IMR-90 (cell line): ENCODE data around the gene IQCB1. TPM values are rescaled to one million over a fixed set of nuclear protein-coding genes. Genes with fewer than 3 reads are reported as not detected.

Source experiments
- ATAC-seq: fragments of 200-7000 bp; cut with Tn5 transposase; 2 replicates; pipeline ENCODE4 v1.9.1; 2020; ENCODE audit warnings: low read depth, mild to moderate bottlenecking, moderate library complexity
- BruUV-seq: library from RNA; stranded (reverse); fragments of 400-500 nt; replicated peaks from 2 replicates; lab custom pipeline; 2021; lab: Mats Ljungman, UMichigan
- CTCF ChIA-PET: fragments of 300-600 bp; formaldehyde crosslinking; extraction: SDS; loops from one replicate; lab custom pipeline; 2021; ENCODE audit warnings: antibody characterized with exemption; lab: Yijun Ruan, JAX
- POLR2A ChIA-PET: fragments of 300-600 bp; sonication (Branson Sonifier 250); formaldehyde crosslinking; loops from one replicate; lab custom pipeline; 2022; ENCODE audit warnings: antibody characterized with exemption; ENCODE audit not compliant: unreplicated experiment; lab: Charles Lee
- DNase-seq: peaks from one replicate; pipeline ENCODE4 v3.0.0; 2013
- H2AFZ ChIP-seq: replicated peaks from 2 replicates; pipeline ENCODE3; 2013; ENCODE audit warnings: low read length, mild to moderate bottlenecking; ENCODE audit not compliant: poor library complexity
- H2AK5ac ChIP-seq: 2 replicates; pipeline ENCODE4 v1.6.1; 2013; ENCODE audit warnings: low read depth, low read length, inconsistent platforms
- H2AK9ac ChIP-seq: replicated peaks from 2 replicates; pipeline ENCODE3; 2013; ENCODE audit warnings: mild to moderate bottlenecking, low read depth, low read length, moderate library complexity; ENCODE audit not compliant: poor library complexity
- H2BK120ac ChIP-seq: 2 replicates; pipeline ENCODE4 v1.6.1; 2013; ENCODE audit warnings: low read depth, low read length, inconsistent platforms
- H2BK15ac ChIP-seq: 3 replicates; pipeline ENCODE4 v1.6.1; 2013; ENCODE audit warnings: low read depth, low read length, inconsistent platforms
- H2BK20ac ChIP-seq: 2 replicates; pipeline ENCODE4 v1.6.1; 2013; ENCODE audit warnings: low read depth, mild to moderate bottlenecking, inconsistent platforms, low read length, moderate library complexity
- H2BK5ac ChIP-seq: 2 replicates; pipeline ENCODE4 v1.6.1; 2013; ENCODE audit warnings: mild to moderate bottlenecking, low read depth, low read length, inconsistent platforms; ENCODE audit not compliant: poor library complexity, severe bottlenecking
- H3K14ac ChIP-seq: replicated peaks from 2 replicates; pipeline ENCODE4 v1.6.1; 2013; ENCODE audit warnings: low read depth, low read length, inconsistent platforms
- H3K18ac ChIP-seq: 2 replicates; pipeline ENCODE4 v1.6.1; 2013; ENCODE audit warnings: low read depth, low read length, control low read depth
- H3K23ac ChIP-seq: 2 replicates; pipeline ENCODE4 v1.6.1; 2013; ENCODE audit warnings: low read depth, low read length, inconsistent platforms
- H3K27ac ChIP-seq: 2 replicates; pipeline ENCODE4 v1.5.1; 2013; ENCODE audit warnings: mild to moderate bottlenecking, control low read depth, low read length; ENCODE audit not compliant: insufficient read depth
- H3K27me3 ChIP-seq: 2 replicates; pipeline ENCODE4 v1.6.1; 2013; ENCODE audit warnings: low read length; ENCODE audit not compliant: control insufficient read depth, insufficient read depth
- H3K36me3 ChIP-seq: 2 replicates; pipeline ENCODE4 v1.6.1; 2013; ENCODE audit warnings: low read length, mixed read lengths; ENCODE audit not compliant: control insufficient read depth, insufficient read depth
- H3K4ac ChIP-seq: 2 replicates; pipeline ENCODE4 v1.6.1; 2013; ENCODE audit warnings: low read depth, low read length, inconsistent platforms
- H3K4me1 ChIP-seq: 2 replicates; pipeline ENCODE4 v1.6.1; 2013; ENCODE audit warnings: low read length, mixed read lengths; ENCODE audit not compliant: control insufficient read depth, insufficient read depth
- H3K4me2 ChIP-seq: 2 replicates; pipeline ENCODE4 v1.6.1; 2013; ENCODE audit warnings: low read depth, mild to moderate bottlenecking, control low read depth, low read length, moderate library complexity
- H3K4me3 ChIP-seq: 2 replicates; pipeline ENCODE4 v1.5.1; 2013; ENCODE audit warnings: low read depth, mild to moderate bottlenecking, control low read depth, low read length, moderate library complexity; ENCODE audit not compliant: insufficient read depth
- H3K56ac ChIP-seq: 2 replicates; pipeline ENCODE4 v1.6.1; 2013; ENCODE audit warnings: low read length, inconsistent platforms; ENCODE audit not compliant: insufficient read depth; ENCODE audit errors: extremely low read depth
- H3K79me1 ChIP-seq, 2 experiments: 2 replicates each; pipeline ENCODE4 v1.6.1; 2013; ENCODE audit warnings: low read length in 2 of 2, inconsistent platforms in 1 of 2, low read depth in 1 of 2
- H3K9ac ChIP-seq: 2 replicates; pipeline ENCODE4 v1.6.1; 2013; ENCODE audit warnings: low read depth, low read length, control low read depth
- H3K9me1 ChIP-seq: 2 replicates; pipeline ENCODE4 v1.6.1; 2013; ENCODE audit warnings: low read length, inconsistent platforms; ENCODE audit not compliant: insufficient read depth
- H3K9me3 ChIP-seq: 2 replicates; pipeline ENCODE4 v1.6.1; 2013; ENCODE audit warnings: low read length; ENCODE audit not compliant: control insufficient read depth, insufficient read depth
- H4K20me1 ChIP-seq: 2 replicates; pipeline ENCODE4 v1.6.1; 2013; ENCODE audit warnings: low read length, inconsistent platforms; ENCODE audit not compliant: insufficient read depth
- H4K5ac ChIP-seq: 2 replicates; pipeline ENCODE4 v1.6.1; 2013; ENCODE audit warnings: mild to moderate bottlenecking, low read depth, low read length, control low read depth
- H4K8ac ChIP-seq, 2 experiments: 2 replicates each; pipeline ENCODE4 v1.6.1; 2013; ENCODE audit warnings: low read depth in 2 of 2, low read length in 2 of 2, control low read depth in 1 of 2, inconsistent platforms in 1 of 2
- H4K91ac ChIP-seq: 2 replicates; pipeline ENCODE4 v1.6.1; 2013; ENCODE audit warnings: low read depth, low read length, inconsistent platforms; ENCODE audit not compliant: insufficient read depth
- BHLHE40 ChIP-seq: fragments of 150-350 bp; IDR thresholded peaks from 2 replicates; pipeline ENCODE4 v1.6.1; 2016; ENCODE audit warnings: mild to moderate bottlenecking, low read depth, low read length
- CEBPB ChIP-seq: IDR thresholded peaks from 2 replicates; pipeline ENCODE4 v1.6.1; 2012; ENCODE audit warnings: low read depth, low read length, improper control_type of control experiment
- CHD1 ChIP-seq: IDR thresholded peaks from 2 replicates; pipeline ENCODE4 v1.6.1; 2012; ENCODE audit warnings: low read depth, low read length, improper control_type of control experiment
- FOS ChIP-seq: fragments of 150-350 bp; IDR thresholded peaks from 2 replicates; pipeline ENCODE4 v1.6.1; 2016; ENCODE audit warnings: low read depth, low read length
- MAFK ChIP-seq: IDR thresholded peaks from 2 replicates; pipeline ENCODE4 v1.6.1; 2012; ENCODE audit warnings: low read depth, low read length, improper control_type of control experiment
- MAZ ChIP-seq: IDR thresholded peaks from 2 replicates; pipeline ENCODE4 v1.6.1; 2012; ENCODE audit warnings: low read depth, mild to moderate bottlenecking, low read length, improper control_type of control experiment, moderate library complexity, borderline replicate concordance
- MXI1 ChIP-seq: IDR thresholded peaks from 2 replicates; pipeline ENCODE4 v1.6.1; 2012; ENCODE audit warnings: low read depth, mild to moderate bottlenecking, low read length, moderate library complexity, borderline replicate concordance
- NFE2L2 ChIP-seq: fragments of 150-350 bp; IDR thresholded peaks from 2 replicates; pipeline ENCODE4 v1.6.1; 2016; ENCODE audit warnings: low read depth, mild to moderate bottlenecking, low read length
- POLR2A ChIP-seq: IDR thresholded peaks from 2 replicates; pipeline ENCODE4 v1.6.1; 2012; ENCODE audit warnings: mild to moderate bottlenecking, low read depth, low read length
- RAD21 ChIP-seq: IDR thresholded peaks from 2 replicates; pipeline ENCODE4 v1.6.1; 2012; ENCODE audit warnings: low read length, improper control_type of control experiment
- RCOR1 ChIP-seq: IDR thresholded peaks from 2 replicates; pipeline ENCODE4 v1.6.1; 2012; ENCODE audit warnings: mild to moderate bottlenecking, low read length, improper control_type of control experiment; ENCODE audit not compliant: insufficient replicate concordance
- RFX5 ChIP-seq: IDR thresholded peaks from 2 replicates; pipeline ENCODE4 v1.8.0; 2012; ENCODE audit warnings: low read depth, mild to moderate bottlenecking, low read length, moderate library complexity
- SMC3 ChIP-seq: fragments of 150-350 bp; IDR thresholded peaks from 2 replicates; pipeline ENCODE4 v1.6.1; 2016; ENCODE audit warnings: low read depth, mild to moderate bottlenecking, antibody characterized with exemption, low read length, moderate library complexity
- WGBS, 2 experiments: methylation state at CpG; one replicate each; pipeline versions ENCODE4 v1.1.5 to v1.1.7; 2013; ENCODE audit warnings: missing lambda C conversion rate in 2 of 2; ENCODE audit not compliant: insufficient read length in 1 of 2; ENCODE audit errors: extremely low coverage in 2 of 2; 5-methylcytosine and 5-hydroxymethylcytosine counted together
- dilution Hi-C: fragments of 300-500 bp; cut with HindIII; formaldehyde crosslinking; loops from one replicate; pipeline ENCODE4 v1.14.3; 2018; ENCODE audit warnings: low sequenced_read_pairs; ENCODE audit not compliant: unreplicated experiment
- in situ Hi-C: fragments of 300-500 bp; cut with MboI; formaldehyde crosslinking; loops from 3 replicates; pipeline ENCODE4 v1.14.3; 2019; ENCODE audit warnings: low sequenced_read_pairs, inconsistent platforms, mixed read lengths
- intact Hi-C: fragments of 100-400 bp; cut with micrococcal nuclease; formaldehyde crosslinking; loops from 2 replicates; pipeline ENCODE4 v1.10.0; 2022
- polyA plus RNA-seq, 3 experiments: library from polyadenylated mRNA; depleted of rRNA; stranded (reverse); fragments of >200 nt; gene quantifications; 2 replicates each; pipeline ENCODE4 v1.2.3, GENCODE V29; 2012; ENCODE audit warnings: low replicate concordance in 1 of 3
- total RNA-seq: library from RNA; depleted of rRNA; stranded (reverse); fragments of >200 nt; gene quantifications from 2 replicates; pipeline ENCODE4 v1.2.3, GENCODE V29; 2012
- TF ChIP-seq, protein P1 (sequence below): conservative IDR thresholded peaks from 2 replicates; pipeline ENCODE4 v1.5.1; 2012; ENCODE audit warnings: mild to moderate bottlenecking, low read depth, low read length, improper control_type of control experiment
- TF ChIP-seq, protein P2 (sequence below): fragments of 150-350 bp; IDR thresholded peaks from 2 replicates; pipeline ENCODE4 v1.6.1; 2016; ENCODE audit warnings: low read depth, mild to moderate bottlenecking, low read length, moderate library complexity, borderline replicate concordance
- TF ChIP-seq, protein P3 (sequence below): fragments of 150-350 bp; IDR thresholded peaks from 2 replicates; pipeline ENCODE4 v1.6.1; 2017; ENCODE audit warnings: mild to moderate bottlenecking, antibody characterized with exemption, low read length, low read depth

IQCB1 gene
- total and polyA plus RNA-seq, 2 of the 4 experiments (the other 2 are of a cell fraction) = 13.5 to 18.3 TPM

DNA sequence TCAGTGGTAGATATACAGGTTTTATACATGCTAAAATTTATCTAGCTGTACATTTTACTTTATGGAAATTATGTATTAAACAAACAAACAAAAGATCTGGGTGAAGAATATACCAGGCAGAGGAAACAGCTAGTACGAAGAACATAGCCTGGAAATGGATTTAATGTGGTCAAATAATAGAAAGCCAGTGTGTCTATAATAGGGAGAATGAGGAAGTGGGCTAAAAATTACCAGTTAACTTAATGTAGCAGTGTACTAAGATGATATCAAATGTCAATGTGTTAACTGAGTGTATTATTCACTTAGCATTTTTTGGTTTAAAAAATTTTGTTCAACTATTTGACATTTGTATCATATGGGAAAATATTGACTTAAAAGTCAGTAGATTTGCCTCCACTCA, 36.6 kb upstream of the IQCB1 start:
- no peak overlapping the region for H2BK15ac ChIP-seq
- H4K8ac ChIP-seq = no peak overlapping the region
- no peaks in the 10 kb centered on the region for H3K27me3 ChIP-seq
- H2BK5ac ChIP-seq = no peak overlapping the region
- H3K4me3 ChIP-seq = no peak overlapping the region
- no peak overlapping the region for H3K14ac ChIP-seq
- no peaks in the 10 kb centered on the region for H3K36me3 ChIP-seq
- H2AK5ac ChIP-seq = no peak overlapping the region
- H3K4ac ChIP-seq = no peak overlapping the region
- no peak overlapping the region for H2AFZ ChIP-seq
- H3K18ac ChIP-seq = no peak overlapping the region
- H2AK9ac ChIP-seq = no peak overlapping the region
- no peaks in the 10 kb centered on the region for H3K79me1 ChIP-seq
- H3K4me1 ChIP-seq = no peaks in the 10 kb centered on the region
- no TSS peak for BruUV-seq
- no peak overlapping the region for H3K23ac ChIP-seq
- intact Hi-C loops (no loop called here), in situ Hi-C loops (no loop called here), dilution Hi-C loops (no loop called here)
- no peak for DNase-seq
- no peaks in the 10 kb centered on the region for H4K20me1 ChIP-seq
- no peak overlapping the region for H3K27ac ChIP-seq
- ATAC-seq = no peak
- no peak overlapping the region for H3K56ac ChIP-seq
- H3K9me1 ChIP-seq = no peaks in the 10 kb centered on the region
- ChIA-PET CTCF (no interaction called here), POLR2A (no interaction called here)
- no peak overlapping the region for H4K5ac ChIP-seq
- no peak overlapping the region for H3K4me2 ChIP-seq
- H4K91ac ChIP-seq = no peak overlapping the region
- no peak overlapping the region for H2BK20ac ChIP-seq
- WGBS, 2 experiments = no CpG with 5 or more reads among the region's 1 CpG
- H3K9me3 ChIP-seq = no peaks in the 10 kb centered on the region
- no peak overlapping the region for H2BK120ac ChIP-seq
- TF ChIP-seq MAFK (no peak), RFX5 (no peak), BHLHE40 (no peak), RCOR1 (no peak), MAZ (no peak), RAD21 (no peak), NFE2L2 (no peak), CHD1 (no peak), FOS (no peak), MXI1 (no peak), SMC3 (no peak), POLR2A (no peak), CEBPB (no peak)
- TF ChIP-seq, protein P1, sequence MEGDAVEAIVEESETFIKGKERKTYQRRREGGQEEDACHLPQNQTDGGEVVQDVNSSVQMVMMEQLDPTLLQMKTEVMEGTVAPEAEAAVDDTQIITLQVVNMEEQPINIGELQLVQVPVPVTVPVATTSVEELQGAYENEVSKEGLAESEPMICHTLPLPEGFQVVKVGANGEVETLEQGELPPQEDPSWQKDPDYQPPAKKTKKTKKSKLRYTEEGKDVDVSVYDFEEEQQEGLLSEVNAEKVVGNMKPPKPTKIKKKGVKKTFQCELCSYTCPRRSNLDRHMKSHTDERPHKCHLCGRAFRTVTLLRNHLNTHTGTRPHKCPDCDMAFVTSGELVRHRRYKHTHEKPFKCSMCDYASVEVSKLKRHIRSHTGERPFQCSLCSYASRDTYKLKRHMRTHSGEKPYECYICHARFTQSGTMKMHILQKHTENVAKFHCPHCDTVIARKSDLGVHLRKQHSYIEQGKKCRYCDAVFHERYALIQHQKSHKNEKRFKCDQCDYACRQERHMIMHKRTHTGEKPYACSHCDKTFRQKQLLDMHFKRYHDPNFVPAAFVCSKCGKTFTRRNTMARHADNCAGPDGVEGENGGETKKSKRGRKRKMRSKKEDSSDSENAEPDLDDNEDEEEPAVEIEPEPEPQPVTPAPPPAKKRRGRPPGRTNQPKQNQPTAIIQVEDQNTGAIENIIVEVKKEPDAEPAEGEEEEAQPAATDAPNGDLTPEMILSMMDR = no peak
- TF ChIP-seq, protein P2, sequence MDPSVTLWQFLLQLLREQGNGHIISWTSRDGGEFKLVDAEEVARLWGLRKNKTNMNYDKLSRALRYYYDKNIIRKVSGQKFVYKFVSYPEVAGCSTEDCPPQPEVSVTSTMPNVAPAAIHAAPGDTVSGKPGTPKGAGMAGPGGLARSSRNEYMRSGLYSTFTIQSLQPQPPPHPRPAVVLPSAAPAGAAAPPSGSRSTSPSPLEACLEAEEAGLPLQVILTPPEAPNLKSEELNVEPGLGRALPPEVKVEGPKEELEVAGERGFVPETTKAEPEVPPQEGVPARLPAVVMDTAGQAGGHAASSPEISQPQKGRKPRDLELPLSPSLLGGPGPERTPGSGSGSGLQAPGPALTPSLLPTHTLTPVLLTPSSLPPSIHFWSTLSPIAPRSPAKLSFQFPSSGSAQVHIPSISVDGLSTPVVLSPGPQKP = no peak
- TF ChIP-seq, protein P3, sequence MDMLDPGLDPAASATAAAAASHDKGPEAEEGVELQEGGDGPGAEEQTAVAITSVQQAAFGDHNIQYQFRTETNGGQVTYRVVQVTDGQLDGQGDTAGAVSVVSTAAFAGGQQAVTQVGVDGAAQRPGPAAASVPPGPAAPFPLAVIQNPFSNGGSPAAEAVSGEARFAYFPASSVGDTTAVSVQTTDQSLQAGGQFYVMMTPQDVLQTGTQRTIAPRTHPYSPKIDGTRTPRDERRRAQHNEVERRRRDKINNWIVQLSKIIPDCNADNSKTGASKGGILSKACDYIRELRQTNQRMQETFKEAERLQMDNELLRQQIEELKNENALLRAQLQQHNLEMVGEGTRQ = no peak
- no peak overlapping the region for H3K9ac ChIP-seq
